PFSK-1 (cell line): Measurements from ENCODE around the gene SHROOM1.

Experiments
- FOXP2 ChIP-seq: optimal IDR thresholded peaks from 2 replicates; pipeline ENCODE3; 2011; ENCODE audit warnings: borderline replicate concordance, control low read depth, inconsistent platforms; ENCODE audit not compliant: insufficient read depth; ENCODE audit errors: extremely low read length, extremely low read depth
- POLR2AphosphoS5 ChIP-seq: IDR thresholded peaks from 2 replicates; pipeline ENCODE4 v1.6.1; 2012; ENCODE audit warnings: low read depth, mild to moderate bottlenecking, control low read depth, low read length, moderate library complexity
- SIN3A ChIP-seq: IDR thresholded peaks from 2 replicates; pipeline ENCODE4 v1.6.1; 2012; ENCODE audit warnings: mild to moderate bottlenecking, low read length, moderate library complexity, borderline replicate concordance; ENCODE audit not compliant: insufficient read depth
- TAF1 ChIP-seq: IDR thresholded peaks from 2 replicates; pipeline ENCODE4 v1.6.1; 2012; ENCODE audit warnings: low read length, control low read depth, borderline replicate concordance; ENCODE audit not compliant: insufficient read depth
- TF ChIP-seq, protein P1 (sequence below), 2 experiments: IDR thresholded peaks; 2 replicates each; pipeline versions ENCODE4 v1.6.1 to v1.8.0; 2011 to 2012; ENCODE audit warnings: low read depth in 2 of 2, low read length in 2 of 2, control low read depth in 1 of 2, inconsistent platforms in 1 of 2, mild to moderate bottlenecking in 1 of 2, moderate library complexity in 1 of 2; ENCODE audit not compliant: insufficient read depth in 1 of 2

Gene SHROOM1

GRCh38 chr5:132822650-132823480 is 7.6 kb downstream of the SHROOM1 start:
- TF ChIP-seq FOXP2: no peak
- TF ChIP-seq TAF1: no peak
- TF ChIP-seq, protein P1, sequence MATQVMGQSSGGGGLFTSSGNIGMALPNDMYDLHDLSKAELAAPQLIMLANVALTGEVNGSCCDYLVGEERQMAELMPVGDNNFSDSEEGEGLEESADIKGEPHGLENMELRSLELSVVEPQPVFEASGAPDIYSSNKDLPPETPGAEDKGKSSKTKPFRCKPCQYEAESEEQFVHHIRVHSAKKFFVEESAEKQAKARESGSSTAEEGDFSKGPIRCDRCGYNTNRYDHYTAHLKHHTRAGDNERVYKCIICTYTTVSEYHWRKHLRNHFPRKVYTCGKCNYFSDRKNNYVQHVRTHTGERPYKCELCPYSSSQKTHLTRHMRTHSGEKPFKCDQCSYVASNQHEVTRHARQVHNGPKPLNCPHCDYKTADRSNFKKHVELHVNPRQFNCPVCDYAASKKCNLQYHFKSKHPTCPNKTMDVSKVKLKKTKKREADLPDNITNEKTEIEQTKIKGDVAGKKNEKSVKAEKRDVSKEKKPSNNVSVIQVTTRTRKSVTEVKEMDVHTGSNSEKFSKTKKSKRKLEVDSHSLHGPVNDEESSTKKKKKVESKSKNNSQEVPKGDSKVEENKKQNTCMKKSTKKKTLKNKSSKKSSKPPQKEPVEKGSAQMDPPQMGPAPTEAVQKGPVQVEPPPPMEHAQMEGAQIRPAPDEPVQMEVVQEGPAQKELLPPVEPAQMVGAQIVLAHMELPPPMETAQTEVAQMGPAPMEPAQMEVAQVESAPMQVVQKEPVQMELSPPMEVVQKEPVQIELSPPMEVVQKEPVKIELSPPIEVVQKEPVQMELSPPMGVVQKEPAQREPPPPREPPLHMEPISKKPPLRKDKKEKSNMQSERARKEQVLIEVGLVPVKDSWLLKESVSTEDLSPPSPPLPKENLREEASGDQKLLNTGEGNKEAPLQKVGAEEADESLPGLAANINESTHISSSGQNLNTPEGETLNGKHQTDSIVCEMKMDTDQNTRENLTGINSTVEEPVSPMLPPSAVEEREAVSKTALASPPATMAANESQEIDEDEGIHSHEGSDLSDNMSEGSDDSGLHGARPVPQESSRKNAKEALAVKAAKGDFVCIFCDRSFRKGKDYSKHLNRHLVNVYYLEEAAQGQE (IDR thresholded peaks at IDR 0.05; ENCODE audit: insufficient read depth in 1 of 2, low read depth in 2 of 2, low read length in 2 of 2): no peak
- no peak for TF ChIP-seq SIN3A
- TF ChIP-seq POLR2AphosphoS5: no peak

DNA sequence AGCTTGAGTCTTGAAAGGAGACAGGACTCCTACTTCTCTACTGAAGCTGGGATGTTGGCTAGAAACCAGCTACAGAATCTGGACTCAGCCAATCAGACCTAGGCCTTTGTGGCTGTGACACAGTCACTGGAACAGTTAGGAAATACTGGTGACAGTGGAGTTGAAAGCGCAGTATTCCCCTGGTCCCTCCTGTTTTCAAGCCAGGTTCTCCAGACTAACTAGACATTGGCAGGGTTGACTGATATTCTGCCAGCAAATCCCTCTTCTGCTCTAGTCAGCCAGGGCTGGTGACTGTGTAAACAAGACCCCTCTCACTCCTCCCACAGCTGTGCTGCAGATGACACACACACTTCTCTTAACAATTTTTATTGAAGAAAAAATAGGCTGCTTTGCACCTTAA is 8.7 kb downstream of the SHROOM1 start:
- TF ChIP-seq TAF1: no peak
- TF ChIP-seq POLR2AphosphoS5: no peak
- no peak for TF ChIP-seq SIN3A
- TF ChIP-seq FOXP2: no peak
- TF ChIP-seq, protein P1 (IDR thresholded peaks at IDR 0.05; ENCODE audit: insufficient read depth in 1 of 2, low read depth in 2 of 2, low read length in 2 of 2): no peak

- TF ChIP-seq SIN3A (no peak), TAF1 (no peak)
- TF ChIP-seq, protein P1 (IDR thresholded peaks at IDR 0.05; ENCODE audit: insufficient read depth in 1 of 2, low read depth in 2 of 2, low read length in 2 of 2): no peak
These were observed 9.1 kb downstream of the SHROOM1 start for GRCh38 chr5:132821350-132821749.

DNA sequence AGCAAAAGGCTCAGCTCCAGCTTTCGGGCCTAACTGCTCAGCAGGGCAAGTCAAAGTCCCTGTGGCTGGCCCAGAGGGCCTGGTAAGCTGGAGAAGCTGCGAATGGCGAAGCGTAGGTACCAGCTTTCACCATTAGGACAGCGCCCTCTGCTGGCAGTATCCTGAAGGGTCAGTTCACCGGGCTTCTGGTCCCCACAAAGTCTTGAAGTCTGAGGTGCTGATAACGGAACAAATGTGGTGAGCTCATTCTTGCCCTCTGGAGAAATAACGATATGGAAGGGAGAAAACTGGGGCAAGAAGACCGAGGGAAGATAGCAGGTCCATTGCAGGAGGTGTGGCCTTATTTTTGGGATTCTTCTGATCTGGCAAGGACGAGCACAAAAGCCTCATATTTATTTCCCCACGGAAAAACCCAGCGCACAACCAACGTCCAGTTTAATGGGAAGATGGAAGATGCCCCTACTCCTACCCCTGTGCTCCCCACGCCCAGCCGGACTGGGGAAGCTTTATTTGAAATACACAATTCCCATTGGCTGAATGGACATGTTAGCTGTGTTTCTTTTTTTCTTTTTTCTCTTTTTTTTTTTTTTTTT is 10.2 kb downstream of the SHROOM1 start:
- TF ChIP-seq SIN3A (no peak), TAF1 (no peak), FOXP2 (no peak), POLR2AphosphoS5 (no peak)
- TF ChIP-seq, protein P1 (IDR thresholded peaks at IDR 0.05; ENCODE audit: insufficient read depth in 1 of 2, low read depth in 2 of 2, low read length in 2 of 2): no peak
